Mesothelial cell of epicardium (in vitro differentiated cells): Measurements from ENCODE around the gene LRRK1. TPM values are rescaled to one million over a fixed set of nuclear protein-coding genes. Genes with fewer than 3 reads are reported as not detected.

Experiments
- DNase-seq, 2 experiments: peaks; one replicate each; pipeline ENCODE4 v3.0.0; 2021; ENCODE audit warnings: low spot score in 2 of 2; ENCODE audit not compliant: unreplicated experiment in 2 of 2
- H3K27ac Mint-ChIP-seq: 2 replicates; pipeline ENCODE4 v1.8.0; 2021; ENCODE audit warnings: mixed read lengths
- H3K27me3 Mint-ChIP-seq: 2 replicates; pipeline ENCODE4 v1.8.0; 2021; ENCODE audit warnings: low read depth, mixed read lengths
- H3K36me3 Mint-ChIP-seq: 2 replicates; pipeline ENCODE4 v1.8.0; 2021; ENCODE audit warnings: mixed read lengths
- H3K4me1 Mint-ChIP-seq: 2 replicates; pipeline ENCODE4 v1.8.0; 2021; ENCODE audit warnings: mixed read lengths
- H3K4me3 Mint-ChIP-seq: 2 replicates; pipeline ENCODE4 v1.8.0; 2021; ENCODE audit warnings: mild to moderate bottlenecking, moderate library complexity, mixed read lengths
- H3K9me3 Mint-ChIP-seq: 2 replicates; pipeline ENCODE4 v1.8.0; 2021; ENCODE audit warnings: mixed read lengths
- total RNA-seq: library from RNA; stranded (reverse); gene quantifications from 3 replicates; pipeline ENCODE4 v1.2.1, GENCODE V29; 2021
- TF ChIP-seq, protein P1 (sequence below): fragments of 200-600 bp; sonication (generic); IDR thresholded peaks from one replicate; pipeline ENCODE4 v1.5.0; 2021; ENCODE audit warnings: antibody characterized with exemption; ENCODE audit not compliant: unreplicated experiment

LRRK1 gene
- total RNA-seq, 1 donor from 2014 or later = 2.3 TPM

- Mint-ChIP-seq H3K27me3 (no peaks in the 10 kb centered on the region), H3K4me1 (peaks cover 26% of the 10 kb centered on the region), H3K9me3 (no peaks in the 10 kb centered on the region), H3K36me3 (no peaks in the 10 kb centered on the region), H3K27ac (no peak overlapping the region), H3K4me3 (no peak overlapping the region)
- DNase-seq = no peak
- TF ChIP-seq, protein P1, sequence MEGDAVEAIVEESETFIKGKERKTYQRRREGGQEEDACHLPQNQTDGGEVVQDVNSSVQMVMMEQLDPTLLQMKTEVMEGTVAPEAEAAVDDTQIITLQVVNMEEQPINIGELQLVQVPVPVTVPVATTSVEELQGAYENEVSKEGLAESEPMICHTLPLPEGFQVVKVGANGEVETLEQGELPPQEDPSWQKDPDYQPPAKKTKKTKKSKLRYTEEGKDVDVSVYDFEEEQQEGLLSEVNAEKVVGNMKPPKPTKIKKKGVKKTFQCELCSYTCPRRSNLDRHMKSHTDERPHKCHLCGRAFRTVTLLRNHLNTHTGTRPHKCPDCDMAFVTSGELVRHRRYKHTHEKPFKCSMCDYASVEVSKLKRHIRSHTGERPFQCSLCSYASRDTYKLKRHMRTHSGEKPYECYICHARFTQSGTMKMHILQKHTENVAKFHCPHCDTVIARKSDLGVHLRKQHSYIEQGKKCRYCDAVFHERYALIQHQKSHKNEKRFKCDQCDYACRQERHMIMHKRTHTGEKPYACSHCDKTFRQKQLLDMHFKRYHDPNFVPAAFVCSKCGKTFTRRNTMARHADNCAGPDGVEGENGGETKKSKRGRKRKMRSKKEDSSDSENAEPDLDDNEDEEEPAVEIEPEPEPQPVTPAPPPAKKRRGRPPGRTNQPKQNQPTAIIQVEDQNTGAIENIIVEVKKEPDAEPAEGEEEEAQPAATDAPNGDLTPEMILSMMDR = no peak
Observed at GRCh38 chr15:101118116-101118515, 199.0 kb downstream of the LRRK1 start.

- H3K36me3 Mint-ChIP-seq = no peaks in the 10 kb centered on the region
Observed at GRCh38 chr15:101118615-101119014, 199.5 kb downstream of the LRRK1 start.

DNA sequence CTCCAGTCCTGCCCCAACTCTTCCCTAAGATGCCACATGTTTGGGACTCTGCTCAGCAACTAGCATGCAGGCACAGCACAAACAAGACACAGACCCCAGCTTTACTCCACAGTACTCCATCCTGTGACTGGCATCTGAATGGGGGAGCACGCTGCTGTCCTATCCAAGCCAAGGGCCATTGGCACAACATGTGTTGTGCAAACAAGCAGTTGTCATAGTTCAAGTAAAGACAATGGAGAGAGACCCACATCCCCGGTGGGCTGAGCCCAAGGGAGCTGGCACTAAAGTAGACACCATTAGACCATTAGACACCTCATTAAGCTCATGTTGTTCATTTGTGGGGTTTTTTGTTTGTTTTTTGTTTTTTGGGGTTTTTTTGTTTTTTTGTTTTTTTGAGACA lies 200.0 kb downstream of the LRRK1 start:
- H3K27me3 Mint-ChIP-seq = no peaks in the 10 kb centered on the region
- H3K36me3 Mint-ChIP-seq = no peaks in the 10 kb centered on the region
- no peak for DNase-seq
- H3K27ac Mint-ChIP-seq = no peak overlapping the region
- TF ChIP-seq, protein P1 = no peak
- H3K4me3 Mint-ChIP-seq = no peak overlapping the region
- peaks cover 20% of the 10 kb centered on the region for H3K4me1 Mint-ChIP-seq
- H3K9me3 Mint-ChIP-seq = no peaks in the 10 kb centered on the region

More at GRCh38 chr15:101118615-101119014, 199.5 kb downstream of the LRRK1 start:
- Mint-ChIP-seq H3K27me3 (no peaks in the 10 kb centered on the region), H3K4me1 (peaks cover 25% of the 10 kb centered on the region), H3K9me3 (no peaks in the 10 kb centered on the region), H3K27ac (no peak overlapping the region), H3K4me3 (no peak overlapping the region)
- TF ChIP-seq, protein P1 = no peak
- DNase-seq = no peak

Other genes starting within 250 kb of the LRRK1 start
- gene ALDH1A3, start 39.5 kb upstream of the LRRK1 start, total RNA-seq = not detected in 3 replicates